Measurements from ENCODE around the gene PARVB. TPM values are rescaled to one million over a fixed set of nuclear protein-coding genes. Genes with fewer than 3 reads are reported as not detected.

The PARVB gene
- total RNA-seq, 1 donor: 19.0 TPM

DNA sequence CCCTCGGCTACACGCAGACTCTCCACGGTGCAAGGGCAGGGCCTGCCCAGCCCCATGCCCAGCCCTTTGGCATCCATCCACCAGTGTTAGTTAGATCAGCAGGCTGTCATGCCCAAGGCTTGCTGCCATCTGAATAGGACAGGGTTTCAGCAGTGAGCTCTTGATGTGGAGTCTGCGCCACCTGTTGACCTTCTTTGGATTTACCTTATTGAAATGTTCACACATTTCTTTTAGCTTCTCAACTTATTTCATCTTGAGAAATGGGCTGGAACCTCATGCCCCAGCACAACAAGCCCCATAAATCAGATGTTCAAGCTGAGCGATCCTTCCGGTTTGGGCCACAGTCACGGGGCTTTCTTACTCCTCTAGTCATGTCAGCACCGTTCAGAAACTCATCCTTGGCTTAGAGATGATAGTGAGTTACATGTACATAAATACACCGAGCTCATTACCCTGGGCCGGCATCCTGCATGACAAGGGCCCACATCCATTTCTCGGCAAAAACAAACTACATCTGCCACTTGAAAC, 61.7 kb downstream of the PARVB start:
- TF ChIP-seq, protein P1, sequence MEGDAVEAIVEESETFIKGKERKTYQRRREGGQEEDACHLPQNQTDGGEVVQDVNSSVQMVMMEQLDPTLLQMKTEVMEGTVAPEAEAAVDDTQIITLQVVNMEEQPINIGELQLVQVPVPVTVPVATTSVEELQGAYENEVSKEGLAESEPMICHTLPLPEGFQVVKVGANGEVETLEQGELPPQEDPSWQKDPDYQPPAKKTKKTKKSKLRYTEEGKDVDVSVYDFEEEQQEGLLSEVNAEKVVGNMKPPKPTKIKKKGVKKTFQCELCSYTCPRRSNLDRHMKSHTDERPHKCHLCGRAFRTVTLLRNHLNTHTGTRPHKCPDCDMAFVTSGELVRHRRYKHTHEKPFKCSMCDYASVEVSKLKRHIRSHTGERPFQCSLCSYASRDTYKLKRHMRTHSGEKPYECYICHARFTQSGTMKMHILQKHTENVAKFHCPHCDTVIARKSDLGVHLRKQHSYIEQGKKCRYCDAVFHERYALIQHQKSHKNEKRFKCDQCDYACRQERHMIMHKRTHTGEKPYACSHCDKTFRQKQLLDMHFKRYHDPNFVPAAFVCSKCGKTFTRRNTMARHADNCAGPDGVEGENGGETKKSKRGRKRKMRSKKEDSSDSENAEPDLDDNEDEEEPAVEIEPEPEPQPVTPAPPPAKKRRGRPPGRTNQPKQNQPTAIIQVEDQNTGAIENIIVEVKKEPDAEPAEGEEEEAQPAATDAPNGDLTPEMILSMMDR (IDR thresholded peaks at IDR 0.05; ENCODE audit: insufficient read depth, low read depth, low read length): peak; percentile 46
- no peak overlapping the region for H3K4me3 ChIP-seq (ENCODE audit: low read depth, low read length)
- DNase-seq (ENCODE audit: low read depth): peak; percentile 55

DNA sequence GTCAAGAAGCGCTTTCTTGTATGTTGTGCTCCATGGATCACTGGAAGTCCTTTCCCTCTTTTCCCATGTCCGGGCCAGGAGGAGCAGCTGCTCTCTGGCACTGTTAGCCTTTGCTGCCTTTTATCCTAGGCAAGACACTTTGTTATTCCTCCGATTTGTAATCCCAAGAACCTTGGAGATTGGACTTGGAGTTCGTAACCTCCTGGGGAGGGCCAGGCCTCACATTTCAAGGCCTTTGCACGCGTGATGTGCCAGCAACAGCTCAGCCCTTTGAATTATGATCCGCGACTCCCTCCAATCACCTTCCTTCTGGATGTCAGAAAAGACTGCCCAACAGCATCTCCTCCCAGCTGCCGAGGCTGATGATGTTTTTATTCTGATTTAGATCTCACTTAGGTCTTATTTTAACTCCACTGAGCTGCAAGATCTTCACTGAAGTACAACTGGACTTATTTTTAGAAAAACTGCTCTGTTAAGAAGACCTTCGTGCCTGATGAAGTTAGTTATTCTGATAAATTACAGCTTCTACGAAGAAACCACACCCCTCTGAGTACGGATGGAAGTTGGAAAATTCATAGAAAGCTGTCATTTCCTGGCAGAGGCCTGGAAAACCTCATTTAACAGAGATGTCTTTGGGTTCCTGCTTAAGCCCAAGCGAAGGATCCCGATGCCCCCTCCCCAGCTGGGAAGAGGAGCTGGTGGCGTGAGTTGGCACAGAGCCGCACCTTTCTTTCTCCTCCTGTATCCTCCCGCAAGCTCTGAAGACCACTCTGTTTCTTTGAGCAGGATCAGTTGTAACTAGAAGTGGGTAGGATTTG, 62.4 kb downstream of the PARVB start:
- peak; percentile 23 for DNase-seq (ENCODE audit: low read depth)
- H3K4me3 ChIP-seq (ENCODE audit: low read depth, low read length): no peak overlapping the region
- TF ChIP-seq, protein P1 (IDR thresholded peaks at IDR 0.05; ENCODE audit: insufficient read depth, low read depth, low read length): no peak

DNA sequence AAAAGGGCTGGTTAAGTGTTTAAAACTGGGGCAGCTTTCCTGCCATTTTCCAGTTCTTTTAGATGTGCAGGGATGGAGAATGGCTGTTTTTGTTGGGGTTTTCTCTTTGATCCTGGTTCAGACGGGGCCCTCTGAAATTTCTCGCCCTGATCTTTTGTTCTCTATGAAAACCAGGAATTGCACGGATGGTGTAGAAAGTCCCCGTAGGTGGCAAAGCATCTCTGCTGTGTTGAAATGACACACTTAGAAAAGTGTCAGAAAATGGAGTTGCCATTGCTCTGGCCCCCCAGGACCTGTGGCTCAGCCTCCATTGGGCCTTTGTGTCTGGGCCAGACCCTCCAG, 63.0 kb downstream of the PARVB start:
- H3K4me3 ChIP-seq (ENCODE audit: low read depth, low read length): no peak overlapping the region
- DNase-seq (ENCODE audit: low read depth): no peak
- TF ChIP-seq, protein P1 (IDR thresholded peaks at IDR 0.05; ENCODE audit: insufficient read depth, low read depth, low read length): no peak

DNA sequence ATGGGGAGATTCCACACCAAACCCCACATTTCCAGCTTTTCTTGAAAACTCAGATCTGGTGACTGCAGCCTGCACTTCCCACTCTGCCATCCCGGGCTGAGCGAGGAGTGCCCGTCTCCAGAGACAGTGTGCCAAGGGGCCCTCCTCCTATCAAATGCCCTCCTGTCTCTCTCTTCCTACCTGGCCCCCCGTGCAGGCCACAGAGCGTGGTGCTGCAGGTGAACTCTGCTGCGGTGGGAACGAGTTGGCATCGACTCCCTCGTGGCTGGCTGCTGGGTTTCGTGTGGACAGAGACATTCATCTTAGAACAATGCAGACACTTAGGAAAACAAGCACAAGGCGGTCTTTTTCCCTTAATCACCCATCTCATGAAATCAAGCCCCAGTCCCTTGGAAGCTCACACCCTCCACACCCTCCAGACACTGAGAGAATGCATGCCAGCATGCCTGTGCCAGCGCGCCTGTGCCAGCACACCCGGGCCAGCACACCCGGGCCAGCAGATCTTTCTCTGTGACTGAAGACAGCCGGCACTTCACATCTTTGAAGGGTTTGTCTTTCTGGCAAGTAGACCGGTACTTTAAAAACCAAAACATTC, 65.0 kb downstream of the PARVB start:
- H3K4me3 ChIP-seq (ENCODE audit: low read depth, low read length): no peak overlapping the region
- DNase-seq (ENCODE audit: low read depth): no peak
- TF ChIP-seq, protein P1 (IDR thresholded peaks at IDR 0.05; ENCODE audit: insufficient read depth, low read depth, low read length): no peak

DNA sequence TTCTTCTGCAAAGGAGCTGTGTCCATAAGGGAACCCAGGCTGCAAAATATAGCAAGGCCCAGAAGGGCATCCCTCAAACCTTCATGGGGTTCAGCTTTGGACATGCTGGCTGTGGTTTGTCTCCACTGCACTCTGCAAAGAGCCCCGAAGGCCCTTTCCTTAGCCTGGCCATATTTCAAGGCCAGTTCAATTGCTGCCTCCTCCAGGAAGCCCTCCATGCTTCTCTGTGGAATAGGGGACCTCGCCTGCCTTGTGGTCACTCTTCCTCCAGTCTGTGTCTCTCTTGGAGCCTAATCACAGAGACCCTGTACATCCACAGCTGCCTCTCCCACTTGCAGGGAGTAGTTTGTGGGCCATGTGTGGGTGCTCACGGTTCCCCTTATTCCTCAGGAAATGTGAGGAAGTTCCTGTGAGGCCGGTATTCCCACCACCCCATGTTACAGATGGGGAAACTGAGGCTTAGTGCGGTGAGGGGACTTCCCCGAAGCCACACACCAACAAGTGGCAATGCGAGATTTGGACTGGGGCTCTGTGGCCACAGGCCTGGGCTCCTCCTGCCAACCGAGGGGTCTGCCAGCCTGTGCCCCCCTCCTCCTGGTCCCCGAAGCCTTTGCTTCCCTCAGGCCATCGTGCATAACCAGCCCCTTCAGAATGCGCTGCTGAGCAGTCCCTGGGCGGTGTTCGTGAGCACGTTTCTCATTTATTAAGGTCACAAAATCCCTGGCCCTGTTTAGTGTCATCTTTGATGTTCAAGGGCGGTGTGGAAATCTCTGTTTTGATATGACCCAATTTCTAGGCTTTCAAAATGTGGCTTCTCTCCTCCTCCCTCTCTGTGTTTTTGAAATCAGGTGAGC, 65.8 kb downstream of the PARVB start:
- peak; percentile 25 for DNase-seq (ENCODE audit: low read depth)
- H3K4me3 ChIP-seq (ENCODE audit: low read depth, low read length): no peak overlapping the region
- TF ChIP-seq, protein P1 (IDR thresholded peaks at IDR 0.05; ENCODE audit: insufficient read depth, low read depth, low read length): no peak

DNA sequence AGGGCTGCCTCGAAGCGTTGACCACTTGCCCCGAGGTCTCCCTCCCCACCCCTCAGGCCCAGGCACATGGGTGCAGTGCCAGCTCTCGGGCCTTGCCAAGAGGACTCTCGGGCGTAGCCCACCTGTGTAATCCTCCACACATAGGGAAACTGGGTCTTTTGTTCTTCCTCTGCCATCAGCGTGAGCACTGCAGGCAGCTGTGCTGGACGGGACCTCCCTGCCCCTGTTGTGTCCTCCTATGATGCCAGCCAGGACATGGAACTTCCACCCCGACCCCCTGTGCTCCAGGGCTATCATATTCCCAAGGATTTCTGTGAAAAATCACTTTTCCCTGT, 66.4 kb downstream of the PARVB start:
- TF ChIP-seq, protein P1 (IDR thresholded peaks at IDR 0.05; ENCODE audit: insufficient read depth, low read depth, low read length): no peak
- DNase-seq (ENCODE audit: low read depth): no peak
- H3K4me3 ChIP-seq (ENCODE audit: low read depth, low read length): no peak overlapping the region
